ENCODE results near the gene CDH23.

CDH23 gene

DNA sequence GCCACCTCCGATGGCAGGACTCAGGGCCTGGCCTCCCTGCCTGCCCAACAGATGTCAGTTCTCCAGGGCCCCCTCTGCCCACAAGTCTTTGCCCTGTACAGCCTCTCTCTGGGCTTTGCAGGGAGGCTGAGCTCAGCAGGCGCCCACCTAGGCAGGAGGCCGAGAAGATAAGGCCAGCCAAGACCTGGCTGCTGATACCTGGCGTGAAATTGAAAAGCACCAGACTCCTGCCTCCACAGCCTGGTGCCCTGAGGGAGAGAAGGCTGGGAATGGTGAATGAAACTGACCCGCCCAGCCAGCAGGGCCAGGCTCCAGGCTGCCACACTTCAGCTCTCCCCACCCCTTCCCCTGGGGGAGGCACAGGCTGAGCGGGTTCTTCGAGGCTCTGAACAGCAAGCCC lies 145.8 kb downstream of the CDH23 start:
- DNase-seq: no peak

DNA sequence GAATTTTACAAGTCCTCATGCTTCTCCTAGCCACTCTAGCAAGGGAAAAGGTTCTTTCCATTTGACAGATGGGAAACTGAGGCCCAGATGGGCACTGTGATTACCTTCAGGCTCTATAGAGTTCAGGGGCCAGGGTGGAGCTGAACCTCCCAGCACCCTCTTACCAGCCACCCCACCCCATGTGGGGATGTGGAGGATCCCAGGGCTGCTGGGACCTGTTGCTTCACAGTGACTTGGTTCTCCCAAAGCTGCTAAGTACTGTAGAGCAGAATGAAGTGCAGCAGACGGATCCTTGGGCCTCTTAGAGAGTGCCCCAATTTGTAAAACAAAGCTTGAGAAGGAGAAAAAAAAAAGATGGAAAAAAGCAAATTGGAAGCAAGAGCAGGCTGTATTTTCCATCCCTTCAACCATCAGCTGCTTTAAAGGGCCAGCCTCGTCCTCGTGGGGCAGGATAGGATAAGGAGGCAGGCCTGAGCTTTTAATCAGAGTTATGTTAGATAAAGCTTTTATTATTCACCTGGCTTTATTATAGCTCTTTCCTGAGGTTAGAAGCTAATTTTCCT lies 147.0 kb downstream of the CDH23 start:
- DNase-seq: no peak

DNA sequence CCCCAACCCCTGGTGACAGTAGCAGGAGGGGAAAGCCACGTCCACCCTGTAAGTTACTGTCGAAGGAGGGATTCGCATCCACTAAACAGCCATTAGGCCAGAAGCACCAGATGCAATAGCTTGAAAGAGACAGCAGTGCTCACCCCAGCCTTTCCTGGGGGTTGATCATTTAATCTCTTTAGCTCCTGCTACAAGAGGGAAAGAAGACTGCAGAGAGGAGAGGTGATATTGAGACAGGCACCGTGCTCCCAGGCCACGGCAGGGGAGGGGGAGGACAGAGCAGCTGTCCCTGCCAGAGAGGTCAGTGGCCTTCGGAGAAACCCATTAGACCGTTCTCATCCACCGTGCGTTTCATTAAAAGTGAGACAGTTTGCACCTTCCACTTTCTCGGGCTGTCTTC lies 148.3 kb downstream of the CDH23 start:
- no peak for DNase-seq

DNA sequence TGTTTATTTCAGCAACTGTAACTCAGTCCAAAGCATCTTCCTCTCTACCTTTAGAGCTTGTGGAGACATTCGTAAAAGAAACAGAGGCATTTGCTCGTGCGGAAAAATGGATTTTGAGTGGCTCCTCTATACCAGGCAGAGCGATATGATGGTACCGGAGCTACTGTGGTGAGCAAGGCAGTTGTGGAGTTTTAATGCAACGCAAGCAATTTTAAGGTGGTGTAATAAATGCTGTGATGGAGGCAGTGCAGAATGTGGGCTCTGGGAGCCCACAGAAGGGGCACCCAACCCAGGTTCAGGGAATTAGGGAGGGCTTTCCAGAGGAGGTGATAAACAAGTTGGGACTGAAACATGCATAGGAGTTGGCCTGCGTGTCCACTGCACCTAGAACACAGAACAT lies 149.5 kb downstream of the CDH23 start:
- no peak for DNase-seq

DNA sequence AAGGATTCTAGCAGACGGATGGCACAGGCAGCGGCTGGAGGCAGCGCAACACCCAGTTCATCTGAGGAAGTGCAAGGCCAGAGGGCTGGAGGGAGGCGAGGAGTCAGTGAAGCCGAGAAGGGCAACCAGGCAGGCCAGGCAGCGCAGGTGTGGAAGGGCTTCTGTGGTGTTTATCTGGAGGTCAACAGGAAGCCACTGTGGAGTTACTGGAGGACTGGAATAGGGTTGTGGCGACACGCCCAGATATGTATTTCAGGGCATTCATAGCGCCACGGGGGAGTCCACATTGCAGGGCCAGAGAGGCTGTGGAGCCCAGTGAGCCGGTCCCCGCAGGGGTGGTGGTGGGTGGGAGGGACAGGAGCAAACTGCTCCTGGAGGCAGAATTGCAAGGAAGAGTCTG lies 150.6 kb downstream of the CDH23 start:
- DNase-seq: no peak

DNA sequence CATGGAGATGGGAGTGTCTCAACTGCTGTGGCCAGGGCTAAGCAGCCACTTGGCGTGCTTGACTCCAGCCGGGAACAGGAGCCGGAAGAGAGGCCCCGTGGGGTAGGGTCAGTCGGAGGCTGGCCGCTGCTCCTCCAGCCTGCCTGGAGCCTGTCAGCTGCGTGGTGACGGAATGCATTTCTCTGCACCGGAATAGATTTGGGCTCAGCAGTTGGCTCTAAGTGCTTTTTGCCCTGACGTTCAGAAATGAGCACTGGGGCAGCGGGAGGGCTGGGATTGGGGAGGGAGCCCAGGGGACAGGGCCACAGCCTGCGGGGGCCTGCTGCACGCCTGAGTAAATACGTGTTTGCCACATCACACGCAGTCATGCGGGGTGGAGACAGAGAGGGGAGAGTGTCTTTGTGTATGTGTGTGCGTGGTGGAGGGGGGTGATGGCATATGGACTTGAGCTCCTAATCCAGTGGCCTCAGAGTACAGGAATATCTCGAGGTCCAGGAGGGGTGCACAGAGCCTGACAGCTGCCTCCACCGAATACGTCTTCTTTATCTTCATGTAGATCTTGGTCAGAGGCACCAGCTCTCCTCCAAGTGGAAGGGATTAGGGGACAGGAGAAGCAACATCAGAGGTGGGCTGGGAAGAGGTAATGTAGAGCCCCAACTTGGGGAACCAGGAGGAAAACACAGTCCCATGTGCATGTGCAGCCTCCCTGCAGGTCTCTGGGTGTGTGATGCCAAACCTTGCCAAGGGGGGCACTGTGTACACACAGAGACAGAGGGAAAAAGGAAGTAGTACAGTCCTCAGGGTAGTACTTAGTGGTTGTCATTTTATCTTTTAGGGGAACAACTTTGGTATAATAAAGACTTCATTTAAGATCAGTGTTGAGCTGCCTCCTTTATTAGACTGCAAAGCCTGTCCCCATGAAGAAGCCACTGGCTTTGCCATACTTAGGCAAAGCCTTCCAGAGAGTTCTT lies 151.4 kb downstream of the CDH23 start:
- no peak for DNase-seq

DNA sequence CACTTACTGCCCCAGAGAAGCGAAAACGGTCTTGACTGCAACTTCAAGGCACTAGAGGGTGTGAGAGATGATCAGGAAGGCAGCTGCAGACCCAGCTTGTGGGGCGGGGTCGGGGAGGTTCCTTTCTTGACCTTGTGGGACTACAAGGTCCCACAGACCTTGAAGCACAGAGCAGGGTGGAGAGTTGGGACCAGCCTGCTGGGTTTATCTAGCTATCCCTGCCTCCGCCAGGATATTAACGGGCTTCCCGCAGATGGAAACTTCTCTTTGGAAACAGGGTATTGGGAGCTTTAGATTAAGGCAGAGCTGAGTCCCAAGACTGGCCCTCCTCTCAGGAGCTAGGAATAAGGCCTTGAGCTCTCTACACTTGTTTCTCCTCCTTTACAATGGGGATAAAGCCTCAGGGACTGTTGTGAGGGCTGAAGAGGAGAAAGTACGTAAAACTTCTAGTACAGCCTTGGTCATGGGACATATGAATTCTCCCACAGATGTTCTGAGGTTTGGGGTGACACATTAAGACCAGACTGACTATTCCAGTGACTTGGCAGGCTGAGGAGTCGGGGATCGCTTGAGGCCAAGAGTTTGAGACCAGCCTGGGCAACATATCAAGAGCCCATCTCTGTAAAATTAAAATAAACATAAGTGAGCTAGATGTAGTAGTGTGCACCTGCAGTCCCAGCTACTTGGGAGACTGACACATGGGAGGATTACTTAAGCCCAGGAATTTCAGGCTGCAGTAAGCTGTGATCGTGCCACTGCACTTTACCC lies 153.2 kb downstream of the CDH23 start:
- DNase-seq: no peak

DNA sequence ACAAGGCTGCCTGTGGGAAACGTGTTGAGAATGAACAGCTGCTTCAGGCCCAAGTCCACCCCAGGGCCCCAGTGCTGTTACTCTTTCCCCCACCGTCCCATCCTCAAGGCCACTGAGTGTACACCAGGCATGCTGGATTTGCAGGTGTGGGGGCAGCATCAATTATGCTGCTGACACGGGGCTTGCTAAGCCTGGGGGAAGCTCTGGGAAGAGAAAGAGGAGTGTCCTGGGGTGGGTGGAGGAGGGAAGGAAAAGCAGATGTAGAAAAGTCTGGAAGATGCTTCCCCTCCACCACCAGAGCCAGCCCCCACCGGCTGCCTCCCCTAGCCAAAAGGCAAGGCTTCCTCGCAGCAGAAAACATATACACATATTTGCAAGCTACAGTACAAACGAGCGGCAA lies 153.9 kb downstream of the CDH23 start:
- no peak for DNase-seq

DNA sequence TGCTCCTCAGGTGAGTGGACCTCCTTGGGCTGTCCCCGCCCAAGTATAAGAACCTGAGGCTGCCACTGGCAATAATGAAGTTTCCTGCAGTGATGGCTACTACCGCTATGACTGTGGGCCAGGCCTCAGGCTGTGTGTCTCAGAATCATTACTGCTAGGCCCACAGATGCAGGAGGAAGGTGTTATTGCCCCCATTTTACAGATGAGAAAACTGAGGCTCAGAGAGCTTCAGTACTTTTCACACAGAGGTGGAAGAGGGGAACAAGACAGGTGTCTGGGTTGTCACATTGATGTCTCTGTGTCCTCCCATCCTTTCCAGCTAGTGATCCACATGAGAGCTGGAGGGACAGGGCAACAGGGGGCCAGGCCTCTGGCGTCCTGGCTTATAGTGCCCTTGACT lies 155.2 kb downstream of the CDH23 start:
- no peak for DNase-seq

DNA sequence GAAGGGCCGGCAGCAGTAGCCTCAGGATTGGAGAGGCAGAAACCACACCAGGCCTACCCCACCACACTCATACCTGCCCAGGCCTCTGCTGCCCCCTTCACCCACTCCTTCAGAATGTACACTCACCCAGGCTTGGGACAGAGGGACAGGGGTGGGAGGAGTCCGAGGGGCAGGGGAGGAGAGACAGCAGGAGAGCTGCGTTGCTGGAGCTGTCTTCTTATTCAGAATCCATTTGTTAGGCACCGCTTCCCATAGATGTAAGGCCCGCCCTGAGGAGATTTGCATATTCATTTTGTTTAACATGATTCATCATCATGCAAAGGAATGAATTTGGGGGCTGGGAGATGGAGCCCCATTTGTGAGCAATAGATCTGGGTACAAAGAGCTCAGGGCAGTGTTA lies 156.7 kb downstream of the CDH23 start:
- no peak for DNase-seq

DNA sequence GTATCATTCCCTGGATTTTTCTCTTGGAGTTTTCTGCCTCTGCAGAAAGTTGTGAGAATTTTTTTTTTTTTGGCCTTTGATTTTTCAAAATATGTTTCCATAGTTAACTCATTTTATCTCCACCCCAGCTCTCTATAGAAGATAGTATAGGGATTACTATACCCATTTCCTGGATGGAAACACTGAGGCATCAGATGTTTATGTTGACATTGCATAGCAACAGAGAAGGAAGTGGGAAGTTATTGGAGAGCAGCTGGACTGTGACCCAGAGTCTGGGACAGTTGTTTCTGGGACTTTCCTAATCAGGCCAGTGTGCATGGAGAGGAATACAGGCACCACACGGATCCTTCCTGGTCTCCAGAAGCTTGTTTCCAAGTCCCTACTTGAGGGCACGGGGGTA lies 158.0 kb downstream of the CDH23 start:
- no peak for DNase-seq

DNA sequence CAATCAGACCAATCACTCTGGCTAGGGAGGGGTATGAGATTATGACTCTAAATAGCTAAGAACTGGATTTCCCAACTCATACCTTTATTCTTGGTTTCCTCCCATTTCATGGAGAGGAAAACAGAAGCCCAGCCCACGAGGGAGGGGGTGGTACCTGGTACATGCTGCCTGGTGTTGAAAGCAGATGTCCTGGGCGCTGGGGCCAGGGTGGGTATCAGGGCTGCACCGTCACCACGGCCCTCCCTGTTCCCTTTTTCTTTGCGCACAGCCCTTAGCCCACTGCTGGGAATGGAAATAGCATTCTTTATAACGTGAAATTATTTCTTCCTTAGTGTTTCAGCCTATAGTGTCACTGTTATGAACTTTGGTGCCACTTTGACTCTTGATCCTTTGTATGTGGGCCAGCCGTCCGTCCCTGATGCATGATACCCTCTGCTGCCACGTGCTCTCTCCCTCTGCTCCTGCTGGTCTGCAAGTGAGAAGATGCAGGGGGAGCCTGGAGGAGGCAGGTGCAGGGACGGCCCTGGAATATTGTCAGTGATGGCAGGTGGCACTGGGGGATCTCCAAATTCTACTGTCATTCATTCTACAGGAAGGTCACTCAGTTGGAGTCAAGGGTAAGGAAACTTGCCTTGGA lies 158.5 kb downstream of the CDH23 start:
- DNase-seq: no peak

DNA sequence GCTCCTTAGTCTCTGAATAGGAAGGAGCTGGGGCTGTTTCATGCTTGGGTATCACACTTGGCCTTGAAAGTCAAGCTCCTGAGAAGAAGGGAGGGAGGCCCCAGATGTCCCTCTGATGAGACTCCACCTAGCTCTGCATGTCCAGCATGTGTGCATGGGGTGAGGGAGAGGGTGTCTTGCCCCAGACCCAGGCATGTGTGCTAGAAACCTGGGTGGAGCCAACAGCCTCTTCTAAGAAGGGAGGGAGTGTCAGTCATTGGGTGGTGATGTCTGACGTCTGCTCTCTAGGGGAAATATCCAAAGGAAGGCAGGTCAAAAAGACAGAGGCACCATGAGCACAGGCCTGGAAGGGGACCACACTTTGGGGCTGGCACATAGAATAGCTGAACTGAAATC lies 159.0 kb downstream of the CDH23 start:
- DNase-seq: no peak

DNA sequence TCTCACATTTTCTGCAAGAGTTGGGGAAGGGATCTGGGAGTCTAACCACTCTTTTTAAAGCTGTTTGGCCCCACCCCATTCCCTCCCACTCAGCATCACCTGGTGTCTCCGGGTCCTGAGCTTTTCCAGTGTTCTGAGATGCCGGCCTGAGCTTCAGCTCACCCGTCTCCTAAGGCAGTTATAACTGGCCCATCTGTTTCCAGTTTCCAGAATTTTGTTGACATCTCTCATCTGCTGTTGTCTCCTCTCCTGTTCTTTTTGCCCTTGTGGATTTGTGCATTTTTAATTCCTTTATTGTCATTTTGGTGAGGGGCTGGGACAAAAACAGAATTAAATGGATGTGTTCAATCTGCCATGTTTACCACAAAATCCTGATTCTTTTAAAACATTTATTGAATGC lies 162.3 kb downstream of the CDH23 start:
- no peak for DNase-seq

DNA sequence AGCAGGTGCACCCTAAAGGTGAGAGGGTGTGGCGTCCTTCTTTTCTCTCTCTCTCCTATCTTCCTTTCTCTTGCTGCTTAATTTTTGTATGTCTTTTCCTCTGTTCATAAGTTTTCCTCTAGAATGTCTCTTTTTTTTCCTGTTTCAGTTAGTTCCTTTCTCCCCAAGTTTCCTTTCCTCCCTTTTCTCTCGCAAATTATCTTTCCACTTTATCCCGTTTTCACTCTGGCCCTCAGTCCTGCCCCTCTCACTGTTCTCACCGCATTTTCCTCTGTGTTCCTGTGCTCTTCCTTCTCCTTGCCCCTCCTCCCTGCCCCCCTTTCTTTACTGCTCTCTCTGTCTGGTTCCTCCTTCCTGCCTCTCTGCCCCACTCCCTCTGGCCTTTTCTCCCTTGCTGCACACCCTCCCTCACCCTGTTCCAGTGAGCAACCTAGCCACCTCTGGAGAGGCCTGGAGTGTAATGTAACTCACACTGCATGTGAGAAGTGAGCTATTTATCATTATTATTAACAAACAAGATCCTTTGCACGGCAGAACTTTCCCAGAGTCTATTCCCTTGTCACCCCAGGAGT lies 164.4 kb downstream of the CDH23 start:
- DNase-seq: no peak

DNA sequence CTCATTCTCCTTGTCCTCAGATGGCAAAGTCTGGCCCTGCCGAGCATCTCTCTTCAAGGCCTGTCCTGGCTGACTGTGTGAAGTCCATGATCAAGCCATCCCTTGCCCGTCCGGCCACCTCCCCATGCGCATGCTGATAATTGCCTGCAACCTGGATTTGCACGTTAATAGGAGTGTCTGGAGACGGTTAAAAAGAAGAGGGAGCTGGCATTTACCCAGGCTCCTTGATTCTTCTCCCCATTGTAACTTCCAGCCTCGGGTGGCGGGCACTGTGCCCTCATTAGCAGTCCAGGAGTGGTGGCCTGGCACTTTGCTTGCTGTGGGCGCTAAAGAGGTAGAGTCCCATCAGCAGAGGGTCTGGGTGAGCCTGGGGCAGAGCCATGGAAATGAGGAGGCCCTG lies 165.5 kb downstream of the CDH23 start:
- DNase-seq: no peak

DNA sequence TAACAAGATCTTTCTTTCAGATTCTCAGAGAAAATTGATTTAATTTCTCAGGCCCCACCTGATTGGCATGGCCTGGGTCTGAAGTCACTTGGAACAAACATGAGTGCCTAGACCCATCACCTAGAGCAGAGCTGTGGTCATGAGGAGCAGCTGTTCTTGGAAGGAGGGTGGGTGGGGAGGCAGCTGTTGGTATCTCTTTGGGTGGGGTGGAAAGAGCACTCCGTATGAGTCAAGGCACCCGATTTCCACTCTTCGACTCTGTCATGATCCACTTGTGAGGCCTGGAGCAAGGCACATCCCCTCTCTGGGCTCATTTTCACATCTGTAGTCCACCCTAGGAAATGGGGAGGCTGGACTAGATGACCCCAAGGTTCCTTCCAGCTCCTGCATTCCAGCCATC lies 166.2 kb downstream of the CDH23 start:
- no peak for DNase-seq

DNA sequence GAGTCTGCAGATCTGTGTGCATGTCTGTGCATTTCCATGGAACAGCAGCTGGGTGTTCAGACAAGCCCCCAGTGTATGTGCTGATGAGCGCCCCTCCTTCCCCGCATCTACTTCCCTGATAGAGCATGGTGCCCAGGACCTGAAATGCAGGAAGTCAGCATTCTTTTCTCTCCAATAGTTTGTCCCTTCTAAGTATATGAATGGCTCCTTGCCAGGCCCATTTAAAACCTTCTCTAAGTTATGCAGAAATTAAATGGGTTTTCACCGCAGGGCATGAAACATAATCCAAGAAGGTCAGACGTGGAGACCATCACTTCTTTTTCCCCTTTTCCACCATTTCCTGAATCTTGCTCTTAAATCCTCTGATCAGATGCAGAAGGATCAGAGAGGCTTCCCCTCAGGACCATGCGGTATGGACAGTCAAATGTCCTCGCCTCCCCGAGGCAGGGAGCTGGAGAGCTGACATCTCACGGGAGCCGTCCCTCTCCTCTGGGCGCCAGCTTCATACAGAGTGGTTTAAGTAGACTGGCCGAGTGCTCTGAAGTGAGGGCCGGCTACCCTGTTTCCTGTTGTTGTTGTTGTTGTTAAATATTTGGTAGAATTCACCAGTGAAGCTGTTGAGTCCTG lies 167.6 kb downstream of the CDH23 start:
- DNase-seq: no peak

DNA sequence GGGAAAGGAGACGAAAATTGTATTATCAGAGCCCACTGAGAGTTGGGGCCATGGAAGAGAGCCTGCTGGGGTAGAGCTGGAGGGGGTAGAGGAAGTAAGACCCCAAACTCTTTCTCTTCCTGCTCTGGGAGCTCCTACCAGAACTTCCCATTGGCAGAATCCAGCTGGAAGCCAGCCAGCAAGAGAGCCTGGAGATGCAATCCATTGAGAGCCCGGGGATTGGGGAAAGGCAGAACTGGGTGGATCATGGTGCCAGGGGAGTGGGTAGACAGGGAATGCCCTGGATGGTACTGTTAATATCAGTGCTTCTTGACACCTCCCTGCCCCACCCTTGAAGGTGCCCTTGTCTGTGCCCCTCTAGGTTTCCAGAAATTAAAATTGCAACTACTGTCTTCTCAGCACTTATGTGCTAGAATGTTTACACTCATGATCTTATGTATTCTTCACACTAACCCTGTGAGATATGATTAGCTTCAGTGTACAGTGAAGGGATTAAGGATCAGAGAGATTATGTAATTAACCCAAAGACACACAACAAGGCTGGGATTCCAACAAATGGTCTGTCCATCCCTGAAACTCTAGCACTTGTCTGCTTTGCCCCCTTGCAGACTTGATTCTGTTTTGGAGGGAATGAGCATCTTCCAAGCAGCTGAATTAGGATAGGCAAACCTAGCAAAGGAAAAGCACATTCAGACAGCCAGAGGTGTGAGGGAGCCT lies 168.7 kb downstream of the CDH23 start:
- DNase-seq: no peak

DNA sequence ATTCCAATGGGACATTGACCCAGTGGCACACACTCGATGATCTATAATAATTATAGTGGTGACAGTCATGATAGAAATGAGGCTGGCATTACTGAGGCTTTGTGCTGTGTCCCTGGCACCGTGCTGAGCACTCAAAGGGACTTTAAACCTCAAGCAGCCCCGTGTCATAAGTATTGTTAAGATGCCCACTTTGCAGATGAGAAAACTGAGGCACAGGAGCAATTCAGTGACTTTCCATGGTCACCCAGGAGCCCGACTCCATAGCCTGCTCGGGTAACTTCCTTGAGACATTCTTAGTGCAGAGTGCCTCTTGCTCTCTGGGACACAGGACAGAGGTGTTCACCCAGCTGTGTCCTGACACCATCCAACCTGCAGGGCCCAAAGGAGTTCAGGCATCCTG lies 170.3 kb downstream of the CDH23 start:
- no peak for DNase-seq

DNA sequence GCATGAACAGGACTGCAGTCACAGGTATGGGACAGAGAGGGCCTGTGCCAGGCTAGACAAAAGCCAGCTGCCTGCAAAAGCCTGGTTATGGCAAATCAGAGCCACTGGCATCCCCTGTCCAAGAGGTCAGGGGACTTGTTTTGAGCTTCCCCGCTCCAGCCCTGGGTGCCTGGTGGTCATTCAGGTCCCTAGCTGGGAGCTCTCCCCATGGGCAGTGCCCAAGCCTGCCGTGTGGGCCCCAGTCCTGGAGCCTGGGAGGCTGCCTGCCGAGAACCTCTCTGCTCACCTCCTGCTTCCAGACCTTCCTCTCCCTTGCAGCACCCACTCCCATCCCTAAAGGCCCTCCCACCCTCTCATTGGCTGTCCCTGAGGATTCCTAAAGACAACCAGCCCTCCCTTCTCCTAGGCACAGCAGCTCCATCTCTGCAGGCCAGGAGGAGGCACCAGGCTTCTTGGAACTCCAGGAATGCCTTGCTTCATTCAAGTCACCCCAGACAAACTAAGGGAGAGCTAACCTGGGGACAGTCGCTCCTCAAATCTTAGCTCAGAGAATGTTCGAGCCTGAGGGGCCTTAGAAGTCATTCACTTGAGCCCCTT lies 172.3 kb downstream of the CDH23 start:
- DNase-seq: no peak

All from effector CD8-positive, alpha-beta T cell (primary cell).